KOPT-K1 (cell line): ENCODE results near the gene PTPRT.

Experiments
- H3K27ac ChIP-seq: fragments of 200-600 bp; sonication (generic); 2 replicates; pipeline ENCODE4 v1.5.1; 2016; ENCODE audit warnings: antibody characterized with exemption, mild to moderate bottlenecking, low read depth, low read length; ENCODE audit not compliant: poor library complexity, severe bottlenecking
- H3K36me3 ChIP-seq: fragments of 200-600 bp; sonication (generic); 2 replicates; pipeline ENCODE4 v1.5.1; 2017; ENCODE audit warnings: antibody characterized with exemption, mild to moderate bottlenecking, low read length, moderate library complexity; ENCODE audit not compliant: insufficient read depth
- H3K9me3 ChIP-seq: fragments of 200-600 bp; sonication (generic); 2 replicates; pipeline ENCODE4 v1.5.1; 2017; ENCODE audit warnings: antibody characterized with exemption, low read length, mild to moderate bottlenecking; ENCODE audit not compliant: insufficient read depth, poor library complexity, severe bottlenecking

Gene PTPRT

DNA sequence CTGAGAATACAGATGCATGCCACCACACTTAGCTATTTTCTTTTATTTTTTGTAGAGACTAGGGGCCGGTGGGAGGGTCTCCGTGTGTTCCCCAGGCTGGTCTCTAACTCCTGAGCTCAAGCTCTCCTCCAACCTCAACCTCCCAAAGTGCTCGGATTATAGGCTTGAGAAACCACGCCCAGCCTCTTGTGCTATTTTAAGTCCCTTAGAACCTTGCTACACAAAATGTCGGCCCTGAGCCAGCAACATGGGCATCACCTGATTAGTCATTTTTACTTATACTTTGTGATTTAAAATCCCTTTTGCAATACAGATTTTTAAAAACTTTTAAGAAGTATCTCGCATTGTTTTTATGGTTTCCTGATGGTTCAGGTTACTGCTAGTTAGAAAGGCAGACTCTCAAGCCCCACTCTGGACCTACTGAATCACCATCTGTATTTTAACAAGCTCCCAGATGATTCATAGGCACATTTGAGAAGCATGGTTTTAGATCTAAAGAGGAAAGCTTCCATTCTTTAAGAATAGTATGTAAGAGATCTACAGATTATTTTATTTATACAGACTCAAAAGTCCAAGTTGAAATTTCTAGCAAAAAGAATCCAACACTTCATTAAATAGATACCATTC lies 186.3 kb downstream of the PTPRT start:
- H3K9me3 ChIP-seq = no peaks in the 10 kb centered on the region

GRCh38 chr20:42996141-42996540 lies 193.6 kb downstream of the PTPRT start:
- Histone ChIP-seq H3K9me3 (no peaks in the 10 kb centered on the region), H3K36me3 (no peaks in the 10 kb centered on the region), H3K27ac (no peak overlapping the region)

More for the DNA sequence above, 186.3 kb downstream of the PTPRT start:
- no peaks in the 10 kb centered on the region for H3K36me3 ChIP-seq
- no peak overlapping the region for H3K27ac ChIP-seq

DNA sequence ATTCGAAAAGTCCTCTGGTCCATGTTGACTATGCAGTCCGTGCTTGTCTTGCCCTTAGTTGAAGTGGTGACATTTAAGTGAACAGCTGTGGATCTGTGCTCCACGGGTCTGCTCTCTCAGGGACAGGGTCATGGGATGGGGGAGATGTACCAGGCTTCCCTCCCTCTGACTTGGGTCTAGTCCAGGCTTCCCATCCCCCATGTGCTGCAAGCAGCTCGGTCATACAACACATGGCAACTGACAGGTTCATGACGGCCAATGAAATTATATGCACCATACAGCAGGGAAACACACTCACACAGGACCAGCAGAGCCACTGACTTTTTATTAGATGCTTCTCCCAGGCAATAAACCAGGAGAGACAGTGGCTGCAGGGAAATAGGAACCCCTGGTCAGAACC lies 201.4 kb downstream of the PTPRT start:
- Histone ChIP-seq H3K9me3 (no peaks in the 10 kb centered on the region), H3K27ac (no peak overlapping the region)

GRCh38 chr20:42987376-42988114 lies 202.2 kb downstream of the PTPRT start:
- H3K36me3 ChIP-seq = no peaks in the 10 kb centered on the region
- no peak overlapping the region for H3K27ac ChIP-seq

More for the DNA sequence above, 201.4 kb downstream of the PTPRT start:
- no peaks in the 10 kb centered on the region for H3K36me3 ChIP-seq

DNA sequence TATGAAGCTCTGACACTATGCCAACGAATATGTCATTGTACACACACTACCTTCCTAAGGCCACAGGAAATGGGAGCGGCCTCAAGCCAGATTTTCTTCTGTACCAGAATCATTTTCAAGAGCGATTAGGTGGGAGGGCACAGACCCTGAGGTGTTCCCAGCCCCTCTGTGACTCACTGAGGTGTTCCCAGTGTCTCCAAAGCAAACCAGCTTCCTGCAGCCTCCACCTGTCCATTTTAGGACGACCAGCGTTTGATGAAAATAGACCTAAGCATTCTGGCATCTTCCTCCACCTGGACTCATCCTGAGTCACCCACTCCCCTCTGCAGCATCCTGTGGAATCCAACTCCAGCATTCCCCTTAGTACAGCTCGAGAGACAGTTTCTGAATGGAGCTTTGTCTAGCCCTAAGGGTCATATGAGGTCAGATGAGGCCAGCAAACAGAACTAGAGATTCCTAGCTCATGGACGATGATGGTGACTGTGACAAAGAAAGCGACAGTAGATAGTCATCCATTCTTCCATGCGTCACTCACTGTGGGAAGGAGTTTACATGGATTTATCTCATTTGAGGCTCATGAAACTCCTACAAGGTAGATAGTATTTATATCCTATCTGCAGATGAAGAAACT lies 203.4 kb downstream of the PTPRT start:
- Histone ChIP-seq H3K36me3 (no peaks in the 10 kb centered on the region), H3K9me3 (no peaks in the 10 kb centered on the region), H3K27ac (no peak overlapping the region)

More at GRCh38 chr20:42987376-42988114, 202.2 kb downstream of the PTPRT start:
- H3K9me3 ChIP-seq = no peaks in the 10 kb centered on the region

- H3K36me3 ChIP-seq = no peaks in the 10 kb centered on the region
- H3K27ac ChIP-seq = no peak overlapping the region
- no peaks in the 10 kb centered on the region for H3K9me3 ChIP-seq
These were observed 204.1 kb downstream of the PTPRT start for GRCh38 chr20:42985628-42986027.

DNA sequence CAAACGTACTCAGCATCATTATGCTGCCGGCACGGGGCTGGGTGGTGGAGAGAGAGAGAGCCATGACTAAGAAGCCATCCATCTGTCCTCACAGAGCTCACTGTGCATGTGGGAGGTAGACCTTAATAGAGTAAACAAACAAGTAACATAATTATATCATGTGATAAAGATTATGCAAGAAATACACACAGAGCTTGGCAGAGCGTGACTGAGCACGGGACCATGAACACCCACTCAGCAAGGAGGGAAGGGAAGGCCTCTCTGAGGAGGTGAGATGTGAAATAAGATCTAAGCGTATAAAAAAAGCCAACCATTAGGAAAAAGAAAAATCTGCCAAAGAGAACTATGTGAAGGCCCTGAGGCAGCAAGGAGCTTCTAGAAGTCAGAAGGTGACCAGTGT lies 207.5 kb downstream of the PTPRT start:
- Histone ChIP-seq H3K9me3 (no peaks in the 10 kb centered on the region), H3K27ac (no peak overlapping the region), H3K36me3 (no peaks in the 10 kb centered on the region)

- Histone ChIP-seq H3K36me3 (no peaks in the 10 kb centered on the region), H3K27ac (no peak overlapping the region), H3K9me3 (no peaks in the 10 kb centered on the region)
These were observed 208.5 kb downstream of the PTPRT start for GRCh38 chr20:42981253-42981652.

GRCh38 chr20:42979720-42980119 lies 210.0 kb downstream of the PTPRT start:
- Histone ChIP-seq H3K36me3 (no peaks in the 10 kb centered on the region), H3K9me3 (no peaks in the 10 kb centered on the region), H3K27ac (no peak overlapping the region)

DNA sequence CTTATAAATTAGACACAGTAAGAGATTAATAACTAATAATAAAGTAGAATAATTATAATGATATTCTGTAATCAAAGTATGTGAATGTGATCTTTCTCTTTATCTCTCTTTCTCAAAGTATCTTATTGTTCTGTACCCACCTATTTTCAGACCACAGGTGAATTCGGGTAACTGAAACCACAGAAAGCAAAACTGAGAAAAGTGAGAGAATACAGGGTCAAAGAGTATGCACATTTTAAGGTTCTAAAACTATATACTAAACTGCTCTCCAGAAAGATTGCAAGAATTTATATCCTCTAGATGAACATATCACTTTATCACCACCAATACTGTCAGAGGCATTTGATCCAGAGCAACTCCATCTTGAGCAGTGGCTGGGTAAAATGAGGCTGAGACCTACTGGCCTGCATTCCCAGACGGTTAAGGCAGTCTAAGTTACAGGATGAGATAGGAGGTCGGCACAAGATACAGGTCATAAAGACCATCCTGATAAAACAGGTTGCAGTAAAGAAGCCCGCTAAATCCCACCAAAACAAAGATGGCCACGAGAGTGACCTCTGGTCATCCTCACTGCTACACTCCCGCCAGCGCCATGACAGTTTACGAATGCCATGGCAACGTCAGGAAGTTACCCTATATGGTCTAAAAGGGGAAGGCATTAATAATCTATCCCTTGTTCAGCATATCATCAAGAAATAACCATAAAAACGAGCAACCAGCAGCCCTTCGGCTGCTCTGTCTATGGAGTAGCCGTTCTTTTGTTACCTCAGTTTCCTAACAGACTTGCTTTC lies 211.3 kb downstream of the PTPRT start:
- Histone ChIP-seq H3K27ac (no peak overlapping the region), H3K9me3 (no peaks in the 10 kb centered on the region), H3K36me3 (no peaks in the 10 kb centered on the region)

GRCh38 chr20:42975974-42976373 lies 213.7 kb downstream of the PTPRT start:
- Histone ChIP-seq H3K36me3 (no peaks in the 10 kb centered on the region), H3K9me3 (no peaks in the 10 kb centered on the region), H3K27ac (no peak overlapping the region)

- Histone ChIP-seq H3K9me3 (no peaks in the 10 kb centered on the region), H3K27ac (no peak overlapping the region), H3K36me3 (no peaks in the 10 kb centered on the region)
These were observed 215.4 kb downstream of the PTPRT start for GRCh38 chr20:42974347-42974746.

GRCh38 chr20:42972591-42972990 lies 217.1 kb downstream of the PTPRT start:
- Histone ChIP-seq H3K9me3 (no peaks in the 10 kb centered on the region), H3K36me3 (no peaks in the 10 kb centered on the region), H3K27ac (no peak overlapping the region)

DNA sequence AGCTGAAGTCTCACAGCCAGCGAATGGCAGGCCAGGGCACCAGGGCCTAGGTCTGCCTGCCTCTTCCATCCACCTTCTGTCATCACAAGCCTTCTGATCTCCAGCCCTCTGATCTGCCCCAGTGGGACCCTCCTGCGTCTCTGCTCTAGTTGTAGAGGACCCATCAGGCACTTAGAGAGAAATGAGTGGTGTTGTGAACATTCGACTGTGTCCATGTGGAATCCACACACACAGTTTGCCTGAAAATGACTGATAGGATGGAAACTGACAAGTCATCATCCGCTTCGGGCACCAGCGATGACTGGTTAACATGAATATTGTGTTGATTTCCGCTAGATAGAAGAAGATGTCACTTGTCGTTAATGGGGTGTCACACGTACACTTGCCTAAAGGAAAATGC lies 221.0 kb downstream of the PTPRT start:
- H3K36me3 ChIP-seq = no peaks in the 10 kb centered on the region
- no peaks in the 10 kb centered on the region for H3K9me3 ChIP-seq
- H3K27ac ChIP-seq = no peak overlapping the region

DNA sequence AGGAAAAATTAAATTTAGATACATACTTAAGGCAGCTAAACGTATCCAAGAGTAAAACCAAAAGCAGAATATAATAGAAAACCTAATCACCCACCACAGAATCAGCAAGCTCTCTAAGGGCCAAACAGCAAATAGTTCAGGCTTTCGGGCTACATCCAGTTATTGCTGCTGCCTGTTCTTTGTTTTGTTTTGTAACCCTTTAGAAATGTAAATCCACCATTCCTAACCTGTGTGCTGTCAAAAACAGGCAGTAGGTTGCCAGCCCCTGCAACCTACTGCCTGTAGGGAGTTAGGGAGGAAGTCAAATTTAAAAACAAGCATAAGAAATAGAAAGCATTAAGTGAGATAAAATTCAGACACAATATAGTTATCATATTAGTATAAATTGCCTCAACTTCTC lies 225.9 kb downstream of the PTPRT start:
- no peak overlapping the region for H3K27ac ChIP-seq
- no peaks in the 10 kb centered on the region for H3K36me3 ChIP-seq
- no peaks in the 10 kb centered on the region for H3K9me3 ChIP-seq
